GM12878 (cell line): ENCODE results near the gene MAML2. TPM values are rescaled to one million over a fixed set of nuclear protein-coding genes. Genes with fewer than 3 reads are reported as not detected.

Source experiments
- ATAC-seq: fragments of 200-7000 bp; cut with Tn5 transposase; 3 replicates; pipeline ENCODE4 v1.9.1; 2020; ENCODE audit warnings: mild to moderate bottlenecking, moderate library complexity
- BruUV-seq: library from RNA; stranded (reverse); fragments of 400-500 nt; replicated peaks from 2 replicates; lab custom pipeline; 2021; lab: Mats Ljungman, UMichigan
- CTCF ChIA-PET: fragments of 300-600 bp; sonication (Branson Sonifier 250); formaldehyde crosslinking; extraction: SDS; loops from one replicate; lab custom pipeline; 2021; ENCODE audit warnings: inconsistent platforms; lab: Yijun Ruan, JAX
- POLR2A ChIA-PET: fragments of 350-600 bp; formaldehyde crosslinking; extraction: SDS; loops from one replicate; lab custom pipeline; 2021; ENCODE audit warnings: inconsistent platforms; lab: Charles Lee
- RAD21 ChIA-PET: fragments of 300-600 bp; sonication (Branson Sonifier 250); formaldehyde crosslinking; loops from one replicate; lab custom pipeline; 2023; ENCODE audit warnings: antibody characterized with exemption; ENCODE audit not compliant: unreplicated experiment; lab: Charles Lee
- SMC1A ChIA-PET: fragments of 300-600 bp; sonication (Branson Sonifier 250); formaldehyde crosslinking; loops from one replicate; lab custom pipeline; 2023; ENCODE audit not compliant: unreplicated experiment, uncharacterized antibody; lab: Charles Lee
- DNase-seq: peaks from one replicate; pipeline ENCODE4 v3.0.0-alpha.2; 2011; ENCODE audit warnings: low read depth, low spot score
- FAIRE-seq: peaks from 3 replicates; lab custom pipeline; 2011; peaks lifted over from hg19 to GRCh38; lab: Jason Lieb, UNC
- H2AFZ ChIP-seq: 2 replicates; pipeline ENCODE4 v1.6.0; 2011; ENCODE audit warnings: low read depth, low read length, control low read depth; ENCODE audit not compliant: control insufficient read depth
- H3K27ac ChIP-seq: 2 replicates; pipeline ENCODE4 v1.5.1; 2011; ENCODE audit warnings: control low read depth; ENCODE audit not compliant: control insufficient read depth, insufficient read depth
- H3K27me3 ChIP-seq, 2 experiments: replicated peaks in 1 of 2; 2 replicates each; pipeline versions ENCODE4 v1.6.0 to v1.6.1; 2011; ENCODE audit warnings: low read length in 1 of 2; ENCODE audit not compliant: control insufficient read depth in 2 of 2, insufficient read depth in 2 of 2
- H3K36me3 ChIP-seq, 2 experiments: 2 replicates each; pipeline ENCODE4 v1.5.1; 2011; ENCODE audit warnings: low read length in 1 of 2; ENCODE audit not compliant: control insufficient read depth in 2 of 2, insufficient read depth in 2 of 2
- H3K4me1 ChIP-seq: 2 replicates; pipeline ENCODE4 v1.6.1; 2011; ENCODE audit warnings: mild to moderate bottlenecking, low read length, moderate library complexity, mixed read lengths; ENCODE audit not compliant: control insufficient read depth, insufficient read depth
- H3K4me2 ChIP-seq: 2 replicates; pipeline ENCODE4 v1.6.0; 2011; ENCODE audit warnings: control low read depth; ENCODE audit not compliant: control insufficient read depth, insufficient read depth
- H3K4me3 ChIP-seq: fragments of 200-600 bp; sonication (generic); 2 replicates; pipeline ENCODE4 v1.5.1; 2016
- H3K79me2 ChIP-seq: 2 replicates; pipeline ENCODE4 v1.6.0; 2011; ENCODE audit warnings: low read length; ENCODE audit not compliant: control insufficient read depth, insufficient read depth
- H3K9ac ChIP-seq: 2 replicates; pipeline ENCODE4 v1.8.0; 2011; ENCODE audit warnings: low read length, control low read depth, mixed read lengths; ENCODE audit not compliant: control insufficient read depth, insufficient read depth
- H3K9me3 ChIP-seq: replicated peaks from 3 replicates; pipeline ENCODE4 v1.5.1; 2011; ENCODE audit warnings: mild to moderate bottlenecking, low read length; ENCODE audit not compliant: control insufficient read depth, insufficient read depth
- H4K20me1 ChIP-seq: 2 replicates; pipeline ENCODE4 v1.6.0; 2011; ENCODE audit not compliant: control insufficient read depth, insufficient read depth
- EGR1 ChIP-seq, 2 experiments: IDR thresholded peaks; 1 replicate in 1 of 2; 2 replicates in 1 of 2; pipeline ENCODE4 v1.6.1; 2011 to 2012; ENCODE audit warnings: low read depth in 2 of 2, low read length in 2 of 2, borderline replicate concordance in 1 of 2, mild to moderate bottlenecking in 1 of 2, moderate library complexity in 1 of 2
- MAX ChIP-seq: IDR thresholded peaks from 2 replicates; pipeline ENCODE4 v1.6.1; 2012; ENCODE audit warnings: low read depth, low read length, improper control_type of control experiment
- POU2F2 ChIP-seq: IDR thresholded peaks from 3 replicates; pipeline ENCODE4 v1.6.1; 2011; ENCODE audit warnings: low read depth, mild to moderate bottlenecking, low read length, borderline replicate concordance
- TBL1XR1 ChIP-seq: IDR thresholded peaks from 2 replicates; pipeline ENCODE4 v1.6.1; 2012; ENCODE audit warnings: low read depth, low read length, improper control_type of control experiment
- ZNF217 ChIP-seq: fragments of 450-650 bp; IDR thresholded peaks from 2 replicates; pipeline ENCODE4 v1.6.1; 2017; ENCODE audit warnings: antibody characterized with exemption, mild to moderate bottlenecking
- WGBS: methylation state at CpG from one replicate; pipeline ENCODE4 v1.1.6; 2016; ENCODE audit warnings: low lambda C conversion rate; ENCODE audit not compliant: insufficient replicate concordance, insufficient coverage; ENCODE audit errors: missing lambda C conversion rate; 5-methylcytosine and 5-hydroxymethylcytosine counted together
- in situ Hi-C: fragments of 300-500 bp; cut with MboI; formaldehyde crosslinking; loops from 9 replicates; pipeline ENCODE4 v1.14.3; 2018; ENCODE audit warnings: mixed read lengths
- intact Hi-C: fragments of 100-400 bp; cut with micrococcal nuclease; formaldehyde crosslinking; loops from one replicate; pipeline ENCODE4 v1.14.2; 2022; ENCODE audit not compliant: unreplicated experiment
- polyA plus RNA-seq, 11 experiments: library from polyadenylated mRNA; depleted of rRNA in 4 of 11; unstranded in 6 of 11; stranded (reverse) in 5 of 11; fragments of >200 nt; fragmentation: Nextera tagmentation in 4 of 11; fragmentation: Illumina TruSeq in 1 of 11; extraction: Ambion mirVana in 4 of 11; extraction: Trizol in 1 of 11; gene quantifications; 1 replicate in 1 of 11; 2 replicates in 10 of 11; pipeline versions ENCODE4 v1.2.1 to v1.2.3, GENCODE V29; 2011 to 2016; ENCODE audit warnings: inconsistent platforms in 2 of 11, missing spikeins in 2 of 11, low read depth in 1 of 11
- total RNA-seq, 4 experiments: library from RNA; depleted of rRNA in 3 of 4; stranded (reverse); fragments of >200 nt in 3 of 4; fragmentation: Illumina TruSeq in 1 of 4; extraction: Trizol in 1 of 4; gene quantifications; 2 replicates each; pipeline versions ENCODE4 v1.2.1 to v1.2.3, GENCODE V29; 2013 to 2021
- TF ChIP-seq, protein P1 (sequence below): fragments of 450-650 bp; IDR thresholded peaks from 2 replicates; pipeline ENCODE4 v1.6.1; 2018; ENCODE audit warnings: mild to moderate bottlenecking, low read depth, moderate library complexity; ENCODE audit not compliant: partially characterized antibody

Gene MAML2
- total and polyA plus RNA-seq, 10 of the 15 experiments (the other 5 are each of a cell fraction or from before 2014, with no cell fraction given): 2.5 to 15.1 (median 12.0) TPM

DNA sequence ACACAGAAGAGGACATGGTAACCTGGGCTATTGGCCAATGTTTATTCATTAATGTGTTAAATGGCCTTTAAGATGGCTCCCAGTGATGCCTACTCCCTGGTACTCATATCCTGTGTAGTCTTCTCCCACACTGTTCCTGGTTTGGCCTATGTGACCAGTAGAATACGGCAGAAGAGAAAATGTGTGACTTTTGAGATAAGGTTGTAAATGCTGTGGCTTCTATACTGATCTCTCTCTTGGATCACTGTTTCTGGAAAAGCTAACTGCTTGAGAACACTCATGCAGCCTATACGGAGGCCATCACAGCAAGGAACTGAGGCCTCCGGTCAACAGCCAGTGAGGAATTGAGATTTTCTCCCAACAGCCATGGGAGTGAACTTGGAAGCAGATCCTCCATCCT lies 24.1 kb downstream of the MAML2 start:
- POLR2A ChIA-PET: no interaction called here

More for the DNA sequence above, 24.1 kb downstream of the MAML2 start:
- H3K27ac ChIP-seq: no peak overlapping the region
- ChIA-PET CTCF (interaction anchor here (1.0 to 1.9 kb wide), 4 partner anchors 11 to 307 kb away, joined by 3 to 7 read pairs (median 4); partner anchors contain the start of gene MAML2), SMC1A (interaction anchor here (0.9 to 3.1 kb wide), 8 partner anchors 9 to 70 kb away, joined by 3 to 15 read pairs (median 6); partner anchors contain the start of gene MAML2), RAD21 (interaction anchor here (0.9 to 1.1 kb wide), 2 partner anchors 16 to 20 kb away, joined by 3 to 4 read pairs; no protein-coding TSS in a partner anchor)
- in situ Hi-C loops (no loop called here), intact Hi-C loops (no loop called here)
- peak overlapping the region; percentile 4; the same call in 1 of the 2 replicates for H3K4me2 ChIP-seq
- DNase-seq: no peak
- H3K9ac ChIP-seq: no peak overlapping the region
- H3K4me3 ChIP-seq: no peak overlapping the region
- peaks cover 76% of the 10 kb centered on the region for H3K79me2 ChIP-seq
- H3K27me3 ChIP-seq: no peaks in the 10 kb centered on the region
- no peaks in the 10 kb centered on the region for H3K9me3 ChIP-seq
- no peaks in the 10 kb centered on the region; the same call in 1 of the 2 replicates for H4K20me1 ChIP-seq
- no peak for FAIRE-seq
- no peak for TF ChIP-seq POU2F2
- no peak for TF ChIP-seq EGR1 (IDR thresholded peaks at IDR 0.05; ENCODE audit: borderline replicate concordance in 1 of 2, low read depth in 2 of 2, low read length in 2 of 2)
- TF ChIP-seq, protein P1, sequence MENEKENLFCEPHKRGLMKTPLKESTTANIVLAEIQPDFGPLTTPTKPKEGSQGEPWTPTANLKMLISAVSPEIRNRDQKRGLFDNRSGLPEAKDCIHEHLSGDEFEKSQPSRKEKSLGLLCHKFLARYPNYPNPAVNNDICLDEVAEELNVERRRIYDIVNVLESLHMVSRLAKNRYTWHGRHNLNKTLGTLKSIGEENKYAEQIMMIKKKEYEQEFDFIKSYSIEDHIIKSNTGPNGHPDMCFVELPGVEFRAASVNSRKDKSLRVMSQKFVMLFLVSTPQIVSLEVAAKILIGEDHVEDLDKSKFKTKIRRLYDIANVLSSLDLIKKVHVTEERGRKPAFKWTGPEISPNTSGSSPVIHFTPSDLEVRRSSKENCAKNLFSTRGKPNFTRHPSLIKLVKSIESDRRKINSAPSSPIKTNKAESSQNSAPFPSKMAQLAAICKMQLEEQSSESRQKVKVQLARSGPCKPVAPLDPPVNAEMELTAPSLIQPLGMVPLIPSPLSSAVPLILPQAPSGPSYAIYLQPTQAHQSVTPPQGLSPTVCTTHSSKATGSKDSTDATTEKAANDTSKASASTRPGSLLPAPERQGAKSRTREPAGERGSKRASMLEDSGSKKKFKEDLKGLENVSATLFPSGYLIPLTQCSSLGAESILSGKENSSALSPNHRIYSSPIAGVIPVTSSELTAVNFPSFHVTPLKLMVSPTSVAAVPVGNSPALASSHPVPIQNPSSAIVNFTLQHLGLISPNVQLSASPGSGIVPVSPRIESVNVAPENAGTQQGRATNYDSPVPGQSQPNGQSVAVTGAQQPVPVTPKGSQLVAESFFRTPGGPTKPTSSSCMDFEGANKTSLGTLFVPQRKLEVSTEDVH: no peak
- no peak for TF ChIP-seq ZNF217
- TF ChIP-seq MAX: no peak
- TF ChIP-seq TBL1XR1: no peak
- H3K36me3 ChIP-seq: peaks cover 0 to 2% of the 10 kb centered on the region in 2 experiments; a peak in 1 of 4 replicates
- peaks cover 20% of the 10 kb centered on the region for H3K4me1 ChIP-seq
- no peak overlapping the region for H2AFZ ChIP-seq
- BruUV-seq: no TSS peak
- peak; percentile 40 for ATAC-seq
- 96% methylated on average over 3 of the region's 3 CpGs for WGBS
